IPS-18c (cell line): ENCODE data around the gene OR9Q2.
"Not testable (repeated sequence)": the region's sequence is repeated elsewhere in the genome, so short reads cannot be mapped to it uniquely, and the experiment has no call there.

ENCODE experiments used
- H3K4me3 ChIP-seq: 2 replicates; pipeline ENCODE4 v1.7.0; 2013; ENCODE audit warnings: low read depth, mild to moderate bottlenecking, low read length, moderate library complexity; ENCODE audit not compliant: insufficient read depth
- H3K9me3 ChIP-seq: one replicate; pipeline ENCODE4 v1.6.1; 2013; ENCODE audit warnings: mild to moderate bottlenecking, low read length, moderate library complexity; ENCODE audit not compliant: control insufficient read depth, insufficient read depth

Gene OR9Q2, protein sequence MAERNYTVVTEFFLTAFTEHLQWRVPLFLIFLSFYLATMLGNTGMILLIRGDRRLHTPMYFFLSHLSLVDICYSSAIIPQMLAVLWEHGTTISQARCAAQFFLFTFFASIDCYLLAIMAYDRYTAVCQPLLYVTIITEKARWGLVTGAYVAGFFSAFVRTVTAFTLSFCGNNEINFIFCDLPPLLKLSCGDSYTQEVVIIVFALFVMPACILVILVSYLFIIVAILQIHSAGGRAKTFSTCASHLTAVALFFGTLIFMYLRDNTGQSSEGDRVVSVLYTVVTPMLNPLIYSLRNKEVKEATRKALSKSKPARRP

DNA sequence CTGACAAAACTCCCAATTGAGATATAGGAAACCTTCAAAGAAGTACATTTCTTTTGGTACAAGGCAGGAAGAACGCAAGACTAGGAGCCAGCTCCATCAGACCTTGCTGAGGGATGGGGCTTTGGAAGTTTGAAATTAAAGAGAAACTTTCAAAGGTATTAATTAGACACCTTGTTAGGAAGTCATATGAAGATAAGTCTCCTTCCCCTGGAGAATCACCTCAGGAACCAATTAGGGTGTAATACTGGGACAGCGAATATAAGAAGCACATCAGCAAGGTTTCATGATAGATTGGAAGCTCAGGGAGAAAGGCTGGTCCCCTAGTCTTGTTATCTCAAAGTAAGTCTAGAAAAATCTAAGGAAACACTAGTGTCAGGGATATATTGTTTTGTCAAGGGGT is at the start of gene OR9Q2:
Gene OR9Q2 (plus strand): TSS at position 301 of the 400 bp plus-strand sequence. CDS start 1,421 bp downstream, outside the sequence.
- no peaks in the 10 kb centered on the region for H3K9me3 ChIP-seq
- no peak within 1 kb of the TSS for H3K4me3 ChIP-seq

DNA sequence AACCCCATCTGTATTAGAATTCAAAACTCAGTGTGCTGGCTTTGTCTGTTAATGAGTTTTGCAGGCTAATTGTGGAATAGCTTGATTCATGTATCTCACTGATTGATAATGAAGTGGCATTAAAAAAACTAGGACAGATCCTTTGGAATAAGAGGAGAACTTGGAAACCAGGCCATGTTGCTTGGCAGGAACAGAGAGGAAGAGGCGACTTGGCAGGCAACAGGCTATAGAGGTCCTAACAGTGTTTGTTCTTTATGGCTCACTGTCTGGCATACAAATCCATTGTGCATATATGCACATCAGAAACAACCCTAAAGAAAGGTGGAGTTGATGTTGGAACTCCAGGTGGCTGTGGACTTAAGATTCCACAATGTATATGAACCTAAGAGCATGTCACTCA is 46.1 kb upstream of the OR9Q2 start:
- Histone ChIP-seq H3K4me3 (no peak overlapping the region), H3K9me3 (no peaks in the 10 kb centered on the region)

DNA sequence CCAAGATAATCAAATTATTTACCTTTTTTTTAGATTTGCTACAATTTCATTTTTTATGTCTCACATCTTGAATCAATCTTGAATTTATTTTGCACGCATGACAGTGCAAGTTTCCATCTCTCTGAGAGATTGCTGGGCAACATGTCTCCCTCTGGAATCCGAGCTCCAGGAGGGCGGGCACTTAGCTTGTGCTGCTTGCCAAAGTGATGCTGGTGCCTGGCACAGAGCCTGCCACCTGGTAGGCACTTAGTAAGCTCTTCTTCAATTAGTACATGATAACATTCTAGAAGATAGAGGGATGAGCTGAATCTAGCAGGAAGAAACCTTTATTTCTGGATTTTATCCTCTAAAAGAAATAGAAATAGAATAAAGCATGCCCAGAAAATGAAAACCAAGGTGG is 36.1 kb upstream of the OR9Q2 start:
- H3K4me3 ChIP-seq = no peak overlapping the region
- no peaks in the 10 kb centered on the region for H3K9me3 ChIP-seq

DNA sequence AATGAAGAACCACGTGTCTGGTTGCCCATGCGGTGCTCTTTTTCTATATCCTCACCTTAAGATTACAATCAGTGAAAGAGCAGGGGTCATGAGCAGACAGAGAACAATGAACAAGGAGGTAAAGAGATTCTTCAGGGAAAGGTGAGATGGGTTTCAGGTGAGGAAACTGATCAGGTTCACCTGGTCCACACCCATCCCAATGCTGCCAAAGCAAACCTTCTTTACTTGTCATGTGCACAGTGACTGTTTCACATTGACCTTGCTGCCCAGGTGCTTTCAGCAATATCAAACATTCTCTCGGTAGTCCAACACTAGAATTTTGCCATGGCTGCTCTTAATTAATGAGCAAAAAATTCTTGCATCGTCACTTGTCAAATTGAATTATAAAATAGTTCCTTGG is 24.5 kb upstream of the OR9Q2 start:
- H3K4me3 ChIP-seq = no peak overlapping the region

DNA sequence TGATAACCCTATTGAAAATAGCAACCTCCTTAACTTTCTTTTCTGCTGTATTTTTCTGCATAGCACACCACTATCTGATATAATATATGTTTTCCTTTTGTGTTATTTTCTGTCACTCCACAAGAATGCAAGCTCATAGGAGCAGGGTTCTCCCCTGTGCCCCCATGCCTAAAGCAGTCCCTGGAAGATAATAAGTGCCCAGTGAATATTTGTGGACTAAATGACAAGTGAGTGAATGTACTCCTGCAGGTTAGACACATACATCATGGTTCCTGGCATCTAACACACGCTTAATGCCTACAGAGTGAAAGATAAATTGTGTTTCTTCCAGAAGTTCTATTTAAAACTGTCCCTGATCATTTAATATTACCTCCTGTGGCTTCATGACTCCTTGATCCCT is 23.9 kb upstream of the OR9Q2 start:
- Histone ChIP-seq H3K9me3 (no peaks in the 10 kb centered on the region), H3K4me3 (no peak overlapping the region)

More for the DNA sequence above, 24.5 kb upstream of the OR9Q2 start:
- H3K9me3 ChIP-seq = no peaks in the 10 kb centered on the region

DNA sequence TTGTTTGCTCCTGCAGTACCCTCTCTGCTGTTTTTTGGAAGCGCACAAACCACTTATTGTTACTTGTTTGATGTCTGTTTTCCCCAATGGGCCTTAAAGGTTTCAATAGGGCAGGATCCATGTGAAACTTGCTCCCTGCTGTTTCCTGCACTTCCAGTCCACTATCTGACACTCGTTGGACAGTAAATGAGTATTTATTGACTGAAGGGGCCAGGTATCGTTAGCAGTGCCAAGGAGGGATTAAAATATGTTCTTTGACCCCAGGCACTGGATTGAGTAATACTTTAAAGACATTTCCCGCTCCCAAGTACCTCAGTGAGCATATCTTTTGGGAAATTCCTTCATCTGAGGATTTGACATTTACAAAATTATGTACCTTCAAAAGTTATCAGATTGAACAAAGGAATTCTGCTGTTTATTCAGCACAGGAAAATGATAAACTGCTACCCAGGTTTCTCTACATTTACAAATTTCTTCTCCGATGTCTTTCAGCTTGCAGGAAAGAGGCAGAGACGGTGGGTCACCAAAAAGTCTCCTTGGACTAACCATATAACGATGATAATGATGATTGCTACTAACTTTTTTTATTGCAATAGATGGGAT is 23.3 kb upstream of the OR9Q2 start:
- no peaks in the 10 kb centered on the region for H3K9me3 ChIP-seq
- H3K4me3 ChIP-seq = no peak overlapping the region

DNA sequence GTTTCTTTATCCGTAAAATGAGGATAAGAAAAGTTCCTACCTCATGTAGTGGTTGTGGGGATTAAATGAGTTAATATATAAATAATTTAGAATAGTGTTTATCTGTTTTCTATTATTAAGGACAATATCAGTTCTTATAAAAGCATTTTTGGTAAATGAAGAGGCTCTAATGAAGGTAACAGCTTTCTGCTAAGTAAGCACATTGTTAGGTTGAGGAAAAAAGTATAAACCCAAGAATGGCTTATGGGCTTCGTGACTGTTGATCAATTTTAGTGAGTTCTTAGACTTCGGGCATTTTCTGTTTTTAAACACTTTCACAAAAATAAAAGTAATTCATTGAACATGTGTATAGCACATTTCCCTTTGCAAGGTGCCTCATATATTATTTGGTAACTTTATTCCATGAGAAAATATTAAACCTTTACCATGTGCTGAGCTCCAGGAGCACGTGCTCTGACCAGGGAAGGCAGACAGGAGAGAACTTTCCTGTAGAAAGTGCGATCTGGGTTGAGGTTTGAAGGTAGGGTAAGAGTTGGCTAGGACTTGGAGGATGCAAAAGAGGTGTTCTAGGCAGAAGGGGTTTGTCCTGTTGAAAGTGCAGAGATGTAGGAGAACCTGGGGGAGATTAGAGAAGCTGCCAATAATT is 11.3 kb upstream of the OR9Q2 start:
- Histone ChIP-seq H3K4me3 (no peak overlapping the region), H3K9me3 (no peaks in the 10 kb centered on the region)

DNA sequence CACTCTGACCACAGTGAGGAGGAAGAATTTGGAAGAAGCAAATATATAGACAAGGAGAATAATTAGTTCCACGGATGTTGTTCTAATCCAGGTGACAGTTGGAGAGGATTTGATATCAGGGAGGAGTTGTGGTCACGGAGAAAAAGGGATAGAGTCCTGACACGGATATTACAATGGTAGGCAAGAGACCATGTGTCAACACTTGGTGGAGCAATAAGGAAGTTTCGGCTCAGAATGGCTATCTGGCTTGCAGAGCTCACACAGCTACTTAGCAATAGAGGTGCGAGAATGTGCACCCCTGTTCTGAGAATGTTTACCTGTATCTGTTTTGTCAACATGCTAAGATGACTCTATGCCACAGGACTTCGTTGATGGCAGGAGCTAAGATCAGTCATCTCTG is 10.4 kb upstream of the OR9Q2 start:
- Histone ChIP-seq H3K9me3 (no peaks in the 10 kb centered on the region), H3K4me3 (no peak overlapping the region)

DNA sequence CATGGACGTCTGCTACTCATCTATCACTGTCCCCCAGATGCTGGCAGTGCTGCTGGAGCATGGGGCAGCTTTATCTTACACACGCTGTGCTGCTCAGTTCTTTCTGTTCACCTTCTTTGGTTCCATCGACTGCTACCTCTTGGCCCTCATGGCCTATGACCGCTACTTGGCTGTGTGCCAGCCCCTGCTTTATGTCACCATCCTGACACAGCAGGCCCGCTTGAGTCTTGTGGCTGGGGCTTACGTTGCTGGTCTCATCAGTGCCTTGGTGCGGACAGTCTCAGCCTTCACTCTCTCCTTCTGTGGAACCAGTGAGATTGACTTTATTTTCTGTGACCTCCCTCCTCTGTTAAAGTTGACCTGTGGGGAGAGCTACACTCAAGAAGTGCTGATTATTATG is 9.2 kb upstream of the OR9Q2 start:
- H3K9me3 ChIP-seq = no peaks in the 10 kb centered on the region
- H3K4me3 ChIP-seq = no peak overlapping the region

DNA sequence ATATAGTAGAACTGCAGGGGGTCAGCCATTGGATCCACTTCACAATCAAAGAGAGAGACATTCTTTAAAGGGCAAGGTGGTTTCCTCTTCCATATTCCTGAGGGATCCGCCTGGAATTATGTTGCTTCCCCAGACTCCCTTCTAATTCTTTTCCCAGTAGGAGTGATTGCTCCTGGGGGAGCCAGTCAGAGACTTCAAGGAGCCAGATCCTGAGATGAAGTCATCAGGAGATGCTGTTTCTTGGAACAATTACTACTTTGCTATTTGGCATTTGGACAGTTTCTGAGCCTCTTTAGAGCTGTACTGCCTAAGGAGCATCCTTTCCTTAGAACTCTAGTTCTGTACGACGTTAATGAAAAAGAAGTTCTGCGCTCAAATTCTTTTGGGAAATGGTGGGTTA is 1.9 kb upstream of the OR9Q2 start:
- Histone ChIP-seq H3K4me3 (no peak overlapping the region), H3K9me3 (no peaks in the 10 kb centered on the region)

DNA sequence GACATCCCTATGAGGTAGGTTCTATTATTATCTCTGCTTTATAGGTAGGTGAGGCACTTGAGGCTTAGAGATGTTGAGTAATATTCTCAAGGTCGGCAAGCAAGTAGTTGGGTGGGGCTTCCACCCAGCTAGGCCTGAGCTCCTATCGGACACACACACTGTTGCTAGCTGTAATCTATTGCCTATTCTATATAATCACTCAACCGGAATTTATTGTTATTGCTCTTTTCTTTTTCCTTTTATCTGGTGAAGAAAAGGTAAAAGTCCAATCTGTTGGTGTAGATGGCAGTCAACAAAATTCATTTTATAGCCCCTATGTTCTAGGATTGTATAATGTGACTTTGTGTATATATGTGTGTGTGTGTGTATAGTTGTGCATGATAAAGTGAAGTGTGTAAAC is 3.4 kb downstream of the OR9Q2 start:
- no peak overlapping the region for H3K4me3 ChIP-seq

DNA sequence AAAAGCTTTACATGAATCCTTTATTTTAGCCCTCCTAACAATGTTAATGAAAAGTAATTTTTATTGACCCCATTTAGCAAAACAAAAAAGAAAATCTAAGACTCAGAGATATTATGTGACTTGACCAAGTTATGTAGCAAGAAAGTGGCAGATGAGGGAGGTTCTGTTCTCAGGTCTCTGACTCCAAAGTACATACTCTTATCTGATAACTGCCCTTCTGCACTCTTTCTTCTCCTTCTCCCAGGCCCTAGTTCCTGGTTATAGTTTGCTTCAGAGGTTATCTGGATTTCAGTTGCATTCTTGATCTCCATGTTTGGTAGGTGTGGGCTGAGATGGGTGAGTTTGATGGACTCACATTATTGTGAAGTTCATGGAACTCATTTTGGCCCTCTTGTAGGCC is 4.5 kb downstream of the OR9Q2 start:
- no peaks in the 10 kb centered on the region for H3K9me3 ChIP-seq
- no peak overlapping the region for H3K4me3 ChIP-seq

More for the DNA sequence above, 3.4 kb downstream of the OR9Q2 start:
- no peaks in the 10 kb centered on the region for H3K9me3 ChIP-seq

DNA sequence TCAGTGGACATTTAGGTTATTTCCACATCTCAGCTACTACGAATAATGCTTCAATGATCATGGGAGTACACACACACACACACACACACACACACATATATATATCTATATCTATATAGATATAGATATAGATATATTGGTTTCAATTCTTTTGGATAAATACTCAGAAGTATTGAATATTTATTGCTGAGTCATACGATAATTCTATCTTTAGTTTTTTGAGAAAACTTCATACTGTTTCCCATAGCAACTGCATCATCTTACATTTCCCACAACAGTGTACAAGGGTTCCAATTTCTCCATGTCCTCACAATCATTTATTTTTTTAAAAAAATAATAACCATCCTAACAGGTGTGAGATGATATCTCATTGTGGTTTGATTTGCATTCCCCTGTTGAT is 7.1 kb downstream of the OR9Q2 start:
- Histone ChIP-seq H3K9me3 (no peaks in the 10 kb centered on the region), H3K4me3 (no peak overlapping the region)

DNA sequence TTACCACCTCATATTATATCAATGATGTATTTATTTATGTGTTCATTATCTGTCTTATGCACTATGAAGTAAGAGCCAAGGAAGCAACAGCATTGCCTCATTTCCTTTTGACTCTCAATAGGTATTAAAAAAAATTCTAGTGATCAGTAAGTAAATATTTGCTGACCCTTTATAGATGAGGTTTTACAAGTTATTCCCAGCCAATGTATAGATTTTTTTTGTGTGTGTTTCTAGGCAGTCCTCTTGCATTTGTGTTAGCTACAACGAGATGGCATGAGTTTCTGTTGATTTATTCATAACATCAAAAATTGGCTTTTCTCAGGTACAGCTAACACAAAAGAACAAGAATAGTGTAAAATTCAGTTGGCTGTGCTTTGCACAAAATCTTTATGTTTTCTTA is 10.4 kb downstream of the OR9Q2 start:
- H3K9me3 ChIP-seq = no peaks in the 10 kb centered on the region
- no peak overlapping the region for H3K4me3 ChIP-seq

DNA sequence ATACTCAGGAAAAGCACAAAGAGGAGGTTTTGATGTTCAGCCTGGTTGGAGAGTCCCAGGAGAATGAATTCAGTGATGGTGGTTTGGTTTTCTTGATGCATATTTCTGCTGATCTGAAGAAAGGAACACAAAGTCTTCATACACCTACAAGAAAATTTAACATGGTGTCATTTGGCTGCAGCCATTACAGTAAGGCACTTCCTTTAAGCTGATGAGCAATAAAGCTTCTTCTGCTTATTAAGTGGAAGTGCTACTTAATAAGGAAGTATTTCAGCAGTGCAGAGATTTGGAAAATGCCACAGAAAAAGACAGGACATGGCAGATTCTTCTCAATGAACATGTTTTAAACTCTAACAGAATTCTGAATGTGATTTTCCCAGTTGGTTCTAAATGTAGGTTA is 15.2 kb downstream of the OR9Q2 start, which contains the start of gene OR1S2:
Gene OR1S2 (minus strand): TSS at position 101 of the 400 bp plus-strand sequence. CDS start 0 bp downstream, at position 101.
- Histone ChIP-seq H3K4me3 (no peak within 1 kb of the TSS), H3K9me3 (no peaks in the 10 kb centered on the region)

DNA sequence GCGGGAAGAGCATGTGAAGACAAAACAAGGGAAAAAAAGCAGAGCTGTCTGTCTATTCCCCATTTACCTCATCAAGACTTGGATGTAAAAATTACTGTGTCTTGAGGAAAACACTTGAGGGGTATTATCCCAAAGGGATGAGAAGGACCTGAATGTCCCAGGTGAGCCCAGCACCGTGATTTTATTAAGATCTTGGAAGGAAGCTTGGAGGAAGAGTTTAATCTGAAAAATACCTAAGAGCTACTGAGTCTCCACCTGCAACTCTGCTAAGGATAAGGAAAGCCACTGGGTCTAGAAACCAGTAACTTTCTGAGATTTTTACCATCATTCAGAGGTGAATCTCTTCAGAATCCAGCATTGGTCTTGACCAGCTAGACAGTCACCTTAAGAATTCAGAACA is 23.6 kb downstream of the OR9Q2 start, which contains the start of gene OR1S1:
Gene OR1S1 (plus strand): TSS at position 301 of the 400 bp plus-strand sequence.
- H3K9me3 ChIP-seq, H3K4me3 ChIP-seq: not testable (repeated sequence)

DNA sequence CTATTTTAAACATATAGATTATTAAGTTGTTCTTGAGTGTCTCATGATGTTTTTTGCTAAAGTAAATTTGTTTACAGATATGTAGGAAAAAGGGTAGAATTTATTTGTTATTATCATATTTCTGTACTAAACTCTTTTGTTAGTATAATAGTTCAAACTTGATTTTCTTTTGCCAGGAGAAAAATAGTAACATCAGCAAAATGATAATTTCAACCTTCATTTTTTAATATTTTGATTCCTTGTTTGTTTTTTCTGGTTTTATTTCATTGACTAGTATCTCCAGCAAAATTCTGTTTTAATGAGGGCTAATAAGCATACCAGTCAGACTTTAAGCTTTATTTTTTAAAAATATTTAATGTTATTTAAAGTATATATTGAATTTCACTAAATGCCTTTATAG is 27.6 kb downstream of the OR9Q2 start:
- no peak overlapping the region for H3K4me3 ChIP-seq

DNA sequence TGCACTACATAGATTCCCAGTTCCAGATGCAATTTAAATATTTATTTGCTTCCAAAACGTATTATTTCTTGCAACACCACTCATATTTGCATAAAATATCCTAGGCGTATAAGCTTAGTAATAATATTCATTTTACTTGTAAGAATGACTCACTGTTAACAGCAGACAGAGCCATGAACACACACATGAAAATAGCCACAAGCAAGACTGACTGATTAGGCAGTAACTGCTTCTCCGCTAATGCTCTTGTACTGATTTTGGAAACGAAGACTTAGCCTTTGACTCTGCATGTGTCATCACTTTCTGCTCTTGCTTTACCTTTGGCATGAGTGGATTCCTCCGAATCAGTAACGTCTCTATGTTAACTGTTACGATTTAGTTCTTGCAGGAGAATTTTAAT is 33.9 kb downstream of the OR9Q2 start:
- Histone ChIP-seq H3K9me3 (no peaks in the 10 kb centered on the region), H3K4me3 (no peak overlapping the region)

More for the DNA sequence above, 27.6 kb downstream of the OR9Q2 start:
- H3K9me3 ChIP-seq = no peaks in the 10 kb centered on the region
